Activated CD8-positive, alpha-beta memory T cell treated with anti-CD3 and anti-CD28 coated beads for 36 hours (primary cell): ENCODE data around the gene ATIC. TPM values are rescaled to one million over a fixed set of nuclear protein-coding genes. Genes with fewer than 3 reads are reported as not detected.

ENCODE experiments used
- CTCF ChIA-PET: fragments of 350-600 bp; sonication (Branson Sonifier 250); formaldehyde crosslinking; loops from one replicate; lab custom pipeline; 2021; ENCODE audit warnings: antibody characterized with exemption; lab: Charles Lee
- POLR2A ChIA-PET: fragments of 350-600 bp; sonication (Branson Sonifier 250); formaldehyde crosslinking; loops from one replicate; lab custom pipeline; 2021; ENCODE audit warnings: antibody characterized with exemption; lab: Charles Lee
- total RNA-seq, 2 experiments: library from RNA; stranded (reverse); gene quantifications; one replicate each; pipeline ENCODE4 v1.2.3, GENCODE V29; 2021

Gene ATIC
- total RNA-seq, 2 experiments from 2014 or later = 318 to 319 TPM

- ChIA-PET CTCF (no interaction called here), POLR2A (no interaction called here)
Observed at GRCh38 chr2:215370112-215370965, 58.5 kb downstream of the ATIC start.

GRCh38 chr2:215371915-215372897 lies 60.3 kb downstream of the ATIC start:
- ChIA-PET CTCF (no interaction called here), POLR2A (no interaction called here)

- POLR2A ChIA-PET = no interaction called here
- CTCF ChIA-PET = interaction anchor here (0.7 kb wide), 1 partner anchor 1870 kb away, joined by 3 read pairs; no protein-coding TSS in a partner anchor
Observed at GRCh38 chr2:215372968-215373649, 61.2 kb downstream of the ATIC start.

GRCh38 chr2:215374002-215374401 lies 62.1 kb downstream of the ATIC start:
- ChIA-PET CTCF (interaction anchor here (0.7 kb wide), 1 partner anchor 1871 kb away, joined by 3 read pairs; no protein-coding TSS in a partner anchor), POLR2A (no interaction called here)

- POLR2A ChIA-PET = no interaction called here
- CTCF ChIA-PET = no interaction called here
Observed at GRCh38 chr2:215374642-215375466, 63.0 kb downstream of the ATIC start.

GRCh38 chr2:215375467-215375830 lies 63.6 kb downstream of the ATIC start:
- CTCF ChIA-PET = no interaction called here

GRCh38 chr2:215376103-215376780 lies 64.4 kb downstream of the ATIC start:
- ChIA-PET POLR2A (no interaction called here), CTCF (interaction anchor here (0.5 kb wide), 1 partner anchor 10 kb away, joined by 6 read pairs; no protein-coding TSS in a partner anchor)

More at GRCh38 chr2:215375467-215375830, 63.6 kb downstream of the ATIC start:
- POLR2A ChIA-PET = no interaction called here

- ChIA-PET POLR2A (no interaction called here), CTCF (no interaction called here)
Observed at GRCh38 chr2:215377283-215377682, 65.4 kb downstream of the ATIC start.

GRCh38 chr2:215378045-215378444 lies 66.2 kb downstream of the ATIC start:
- POLR2A ChIA-PET = no interaction called here
- CTCF ChIA-PET = no interaction called here

- ChIA-PET CTCF (no interaction called here), POLR2A (no interaction called here)
Observed at GRCh38 chr2:215379039-215379438, 67.2 kb downstream of the ATIC start.

GRCh38 chr2:215379948-215380347 lies 68.1 kb downstream of the ATIC start:
- POLR2A ChIA-PET = no interaction called here
- CTCF ChIA-PET = no interaction called here

- ChIA-PET POLR2A (no interaction called here), CTCF (no interaction called here)
Observed at GRCh38 chr2:215380699-215381098, 68.8 kb downstream of the ATIC start.

GRCh38 chr2:215382011-215382410 lies 70.2 kb downstream of the ATIC start:
- ChIA-PET POLR2A (no interaction called here), CTCF (no interaction called here)

GRCh38 chr2:215382480-215382879 lies 70.6 kb downstream of the ATIC start:
- ChIA-PET POLR2A (no interaction called here), CTCF (no interaction called here)

- POLR2A ChIA-PET = no interaction called here
- CTCF ChIA-PET = no interaction called here
Observed at GRCh38 chr2:215383652-215384279, 71.9 kb downstream of the ATIC start.

- POLR2A ChIA-PET = no interaction called here
- CTCF ChIA-PET = no interaction called here
Observed at GRCh38 chr2:215384710-215385109, 72.9 kb downstream of the ATIC start.

- CTCF ChIA-PET = interaction anchor here (0.7 kb wide), 1 partner anchor 10 kb away, joined by 6 read pairs; no protein-coding TSS in a partner anchor
- POLR2A ChIA-PET = no interaction called here
Observed at GRCh38 chr2:215386566-215386965, 74.7 kb downstream of the ATIC start.
